HepG2 (cell line): ENCODE measurements around the gene A3GALT2. TPM values are rescaled to one million over a fixed set of nuclear protein-coding genes. Genes with fewer than 3 reads are reported as not detected.

ENCODE experiments used
- ATAC-seq: fragments of 200-7000 bp; cut with Tn5 transposase; 3 replicates; pipeline ENCODE4 v1.9.1; 2020; ENCODE audit warnings: mild to moderate bottlenecking, moderate library complexity
- BruUV-seq: library from RNA; stranded (reverse); fragments of 400-500 nt; replicated peaks from 2 replicates; lab custom pipeline; 2021; lab: Mats Ljungman, UMichigan
- CTCF ChIA-PET: fragments of 300-600 bp; formaldehyde crosslinking; extraction: SDS; loops from one replicate; lab custom pipeline; 2021; ENCODE audit warnings: low total read pairs, inconsistent platforms, low intra/inter-chr PET ratio; lab: Yijun Ruan, JAX
- POLR2A ChIA-PET: fragments of 350-600 bp; sonication (Branson Sonifier 250); formaldehyde crosslinking; loops from one replicate; lab custom pipeline; 2020; ENCODE audit warnings: antibody characterized with exemption, inconsistent platforms; lab: Yijun Ruan, JAX
- DNase-seq: peaks from one replicate; pipeline ENCODE4 v3.0.0-alpha.2; 2015; ENCODE audit warnings: low spot score
- FAIRE-seq: peaks from 3 replicates; lab custom pipeline; 2011; peaks lifted over from hg19 to GRCh38; lab: Jason Lieb, UNC
- H2AFZ ChIP-seq: one replicate; pipeline ENCODE4 v1.6.1; 2011; ENCODE audit warnings: low read length, inconsistent platforms
- H3K27ac ChIP-seq: fragments of 300-600 bp; 3 replicates; pipeline ENCODE4 v1.8.0; 2011; ENCODE audit warnings: mixed run types, mild to moderate bottlenecking, mixed read lengths, low read length, inconsistent platforms; ENCODE audit not compliant: insufficient read depth; ENCODE audit errors: extremely low read length
- H3K27me3 ChIP-seq, 2 experiments: fragments of 200-600 bp in 1 of 2; 2 replicates in 1 of 2; 3 replicates in 1 of 2; pipeline versions ENCODE4 v1.6.0 to v1.8.0; 2011; ENCODE audit warnings: low read length in 2 of 2, mild to moderate bottlenecking in 2 of 2, moderate library complexity in 2 of 2, inconsistent platforms in 1 of 2; ENCODE audit not compliant: insufficient read depth in 2 of 2, control insufficient read depth in 1 of 2
- H3K36me3 ChIP-seq, 2 experiments: fragments of 200-600 bp in 1 of 2; replicated peaks in 1 of 2; 2 replicates in 1 of 2; 3 replicates in 1 of 2; pipeline versions ENCODE4 v1.5.1 to v1.8.0; 2011; ENCODE audit warnings: low read length in 2 of 2, inconsistent platforms in 1 of 2; ENCODE audit not compliant: insufficient read depth in 2 of 2, control insufficient read depth in 1 of 2
- H3K4me1 ChIP-seq: 2 replicates; pipeline ENCODE4 v1.5.1; 2012; ENCODE audit warnings: low read length, inconsistent platforms; ENCODE audit not compliant: insufficient read depth
- H3K4me2 ChIP-seq: 2 replicates; pipeline ENCODE4 v1.6.0; 2011; ENCODE audit warnings: low read depth, low read length, inconsistent platforms
- H3K4me3 ChIP-seq, 3 experiments: fragments of 200-600 bp in 1 of 3; sonication (generic), shearing (Covaris generic) in 1 of 3; replicated peaks in 1 of 3; 2 replicates each; pipeline ENCODE4 v1.5.1; 2011 to 2016; ENCODE audit warnings: low read length in 3 of 3, inconsistent platforms in 2 of 3, low read depth in 2 of 3, mild to moderate bottlenecking in 2 of 3, control low read depth in 1 of 3, mixed read lengths in 1 of 3; ENCODE audit not compliant: insufficient read depth in 1 of 3
- H3K79me2 ChIP-seq: one replicate; pipeline ENCODE4 v1.6.1; 2011; ENCODE audit warnings: low read length, inconsistent platforms; ENCODE audit not compliant: insufficient read depth
- H3K9ac ChIP-seq: 2 replicates; pipeline ENCODE4 v1.6.0; 2011; ENCODE audit warnings: mild to moderate bottlenecking, low read depth, low read length, inconsistent platforms; ENCODE audit not compliant: insufficient read depth
- H3K9me3 ChIP-seq: 2 replicates; pipeline ENCODE4 v1.5.1; 2012; ENCODE audit warnings: mild to moderate bottlenecking, low read length
- H4K20me1 ChIP-seq: 2 replicates; pipeline ENCODE4 v1.6.0; 2011; ENCODE audit warnings: inconsistent platforms, mild to moderate bottlenecking, low read length, moderate library complexity; ENCODE audit not compliant: insufficient read depth
- CCDC6 ChIP-seq: sonication (generic); formaldehyde crosslinking; IDR thresholded peaks from 2 replicates; pipeline ENCODE4 v1.8.1; 2022; ENCODE audit warnings: mild to moderate bottlenecking, missing genetic modification reagents, moderate library complexity
- EED ChIP-seq: sonication (generic); formaldehyde crosslinking; IDR thresholded peaks from 2 replicates; pipeline ENCODE4 v1.5.0; 2020; ENCODE audit warnings: mild to moderate bottlenecking, missing genetic modification reagents
- HDAC6 ChIP-seq: fragments of 200-600 bp; sonication (generic); IDR thresholded peaks from 2 replicates; pipeline ENCODE4 v1.7.0; 2017; ENCODE audit warnings: mild to moderate bottlenecking, antibody characterized with exemption, low read length, low read depth
- HNRNPL ChIP-seq: fragments of 200-400 bp; formaldehyde crosslinking; IDR thresholded peaks from 2 replicates; pipeline ENCODE4 v1.6.1; 2017; ENCODE audit warnings: mild to moderate bottlenecking, low read depth, low read length
- KDM2A ChIP-seq: sonication (generic); formaldehyde crosslinking; IDR thresholded peaks from 2 replicates; pipeline ENCODE4 v1.4.0; 2020; ENCODE audit warnings: low read depth, missing genetic modification reagents, borderline replicate concordance
- KLF13 ChIP-seq: sonication (generic); formaldehyde crosslinking; IDR thresholded peaks from 2 replicates; pipeline ENCODE4 v1.4.0; 2020; ENCODE audit warnings: mild to moderate bottlenecking, missing genetic modification reagents
- NFE2 ChIP-seq: sonication (generic); formaldehyde crosslinking; IDR thresholded peaks from 2 replicates; pipeline ENCODE4 v1.4.0; 2020; ENCODE audit warnings: missing genetic modification reagents
- SNAI1 ChIP-seq: sonication (generic); formaldehyde crosslinking; IDR thresholded peaks from 2 replicates; pipeline ENCODE4 v1.5.0; 2020; ENCODE audit warnings: mild to moderate bottlenecking, missing genetic modification reagents, borderline replicate concordance
- SUZ12 ChIP-seq: fragments of 150-350 bp; IDR thresholded peaks from 2 replicates; pipeline ENCODE4 v1.6.1; 2014; ENCODE audit warnings: low read depth, low read length
- TEAD2 ChIP-seq: sonication (generic); formaldehyde crosslinking; IDR thresholded peaks from 2 replicates; pipeline ENCODE4 v1.9.0; 2021; ENCODE audit warnings: missing genetic modification reagents
- TOE1 ChIP-seq: sonication (generic); formaldehyde crosslinking; IDR thresholded peaks from 2 replicates; pipeline ENCODE4 v1.4.0; 2020; ENCODE audit warnings: mild to moderate bottlenecking, missing genetic modification reagents
- YY1 ChIP-seq: IDR thresholded peaks from 2 replicates; pipeline ENCODE4 v1.6.1; 2011; ENCODE audit warnings: low read length, low read depth, moderate library complexity, mild to moderate bottlenecking; ENCODE audit not compliant: insufficient read depth, insufficient replicate concordance
- ZEB1 ChIP-seq: IDR thresholded peaks from 2 replicates; pipeline ENCODE4 v1.6.1; 2012; ENCODE audit warnings: mild to moderate bottlenecking, low read depth, inconsistent platforms; ENCODE audit not compliant: insufficient replicate concordance
- ZNF446 ChIP-seq: sonication (generic); formaldehyde crosslinking; IDR thresholded peaks from 2 replicates; pipeline ENCODE4 v1.5.0; 2020; ENCODE audit warnings: mild to moderate bottlenecking, missing genetic modification reagents
- ZNF629 ChIP-seq: sonication (generic); formaldehyde crosslinking; conservative IDR thresholded peaks from 2 replicates; pipeline ENCODE4 v1.5.0; 2020; ENCODE audit warnings: missing genetic modification reagents
- ZNF792 ChIP-seq: IDR thresholded peaks from 2 replicates; pipeline ENCODE4 v1.6.1; 2016
- ZSCAN21 ChIP-seq: sonication (generic); formaldehyde crosslinking; IDR thresholded peaks from 2 replicates; pipeline ENCODE4 v1.8.0; 2022; ENCODE audit warnings: mild to moderate bottlenecking, missing genetic modification reagents, moderate library complexity, borderline replicate concordance
- WGBS: methylation state at CpG from one replicate; pipeline ENCODE4 v1.1.6; 2017; ENCODE audit warnings: low lambda C conversion rate; 5-methylcytosine and 5-hydroxymethylcytosine counted together
- in situ Hi-C: cut with HindIII; loops from 2 replicates; pipeline ENCODE4 v1.10.0; 2017; ENCODE audit warnings: low pct_unique_long_range_greater_than_20kb; ENCODE audit not compliant: extremely low pct_ligation_motif_present
- intact Hi-C: fragments of 100-400 bp; cut with micrococcal nuclease; formaldehyde crosslinking; loops from one replicate; pipeline ENCODE4 v1.10.0; 2022; ENCODE audit not compliant: unreplicated experiment
- polyA plus RNA-seq, 8 experiments: library from polyadenylated mRNA; depleted of rRNA in 3 of 8; stranded (reverse) in 7 of 8; unstranded in 1 of 8; fragments of >200 nt; fragmentation: Illumina TruSeq in 4 of 8; extraction: Trizol in 4 of 8; gene quantifications; 2 replicates each; pipeline versions ENCODE4 v1.2.1 to v1.2.3, GENCODE V29; 2011 to 2016; ENCODE audit warnings: low read depth in 4 of 8, missing spikeins in 1 of 8, mixed read lengths in 1 of 8; ENCODE audit not compliant: insufficient read depth in 1 of 8
- total RNA-seq, 5 experiments: library from RNA; depleted of rRNA; stranded (reverse); fragments of >200 nt; fragmentation: Illumina TruSeq; extraction: Trizol; gene quantifications; 2 replicates each; pipeline ENCODE4 v1.2.3, GENCODE V29; 2016; ENCODE audit warnings: low read depth in 1 of 5
- TF ChIP-seq, protein P1 (sequence below): sonication (generic); formaldehyde crosslinking; IDR thresholded peaks from 2 replicates; pipeline ENCODE4 v1.4.0; 2020; ENCODE audit warnings: missing genetic modification reagents

Gene A3GALT2
- total and polyA plus RNA-seq, 2 of the 13 experiments (the other 11 are each of a cell fraction or from before 2014, with no cell fraction given) = not detected

DNA sequence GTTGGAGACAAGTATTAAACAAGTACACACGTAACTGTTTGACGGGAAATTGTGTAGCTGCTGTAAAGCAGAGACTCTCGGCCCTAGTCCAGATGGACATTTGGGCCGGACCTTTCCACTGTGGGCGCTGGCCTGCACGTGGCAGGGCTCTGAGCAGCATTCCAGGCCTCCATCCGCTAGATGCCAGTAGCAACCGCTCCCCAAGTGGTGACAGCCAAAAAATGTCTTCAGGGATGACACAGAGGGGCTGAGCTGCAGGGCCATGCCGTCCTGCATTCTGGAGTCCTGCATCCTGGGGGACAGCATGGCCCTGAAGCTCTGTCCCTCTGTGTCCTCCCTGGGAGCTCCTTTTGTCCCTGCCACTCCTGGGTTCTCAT, 24.8 kb downstream of the A3GALT2 start:
- 94% methylated on average over 9 of the region's 9 CpGs for WGBS

DNA sequence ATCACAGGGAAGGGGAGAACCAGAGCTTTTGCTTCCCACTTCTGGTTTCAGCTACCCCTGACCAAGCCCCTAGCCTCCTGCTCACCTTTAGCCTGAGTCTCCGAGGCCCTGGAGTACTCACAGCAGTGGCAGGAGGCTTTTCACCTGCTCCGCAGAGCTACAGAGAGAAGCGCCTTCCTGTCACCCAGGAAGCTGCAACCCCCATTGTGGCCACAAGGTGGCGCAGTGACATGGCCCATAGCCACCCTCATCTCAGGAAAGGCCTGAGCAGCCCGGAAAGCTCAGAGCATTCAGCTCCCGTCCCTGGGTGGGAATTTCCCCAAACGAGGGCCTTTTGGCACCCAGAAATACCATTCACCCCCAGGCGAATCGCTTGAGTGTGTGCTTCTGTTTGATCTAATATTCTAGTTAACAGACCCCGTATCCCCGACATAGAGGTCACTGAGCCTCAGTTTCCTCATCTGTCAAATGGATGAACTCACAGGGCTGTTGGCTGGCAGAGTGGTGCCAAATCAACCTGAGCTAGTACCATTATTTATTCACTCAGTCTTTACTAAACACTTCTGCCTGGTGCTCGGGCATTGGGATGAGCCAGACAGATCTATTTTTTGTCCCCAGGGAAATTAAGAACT, 25.3 kb downstream of the A3GALT2 start:
- intact Hi-C loops = loop anchor here (1.0 to 5.0 kb wide), 3 partner anchors 72 to 175 kb away; no protein-coding TSS in a partner anchor
- TF ChIP-seq EED (CRISPR knock-in tag) (no peak), YY1 (peak; percentile 30), KDM2A (CRISPR knock-in tag) (peak; percentile 42; the same call in 1 of the 2 replicates), ZNF629 (CRISPR knock-in tag) (peak; percentile 70; the same call in 1 of the 2 replicates), TEAD2 (CRISPR knock-in tag) (no peak), HDAC6 (no peak), SNAI1 (CRISPR knock-in tag) (no peak), CCDC6 (CRISPR knock-in tag) (peak; percentile 48; the same call in 1 of the 2 replicates), ZNF792 (CRISPR knock-in tag) (no peak), SUZ12 (no peak), TOE1 (CRISPR knock-in tag) (no peak), ZNF446 (CRISPR knock-in tag) (no peak), NFE2 (CRISPR knock-in tag) (no peak), HNRNPL (no peak)

More for the DNA sequence above, 24.8 kb downstream of the A3GALT2 start:
- H3K4me3 ChIP-seq = no peak overlapping the region
- H2AFZ ChIP-seq = no peak overlapping the region
- H4K20me1 ChIP-seq = no peaks in the 10 kb centered on the region
- H3K9me3 ChIP-seq = no peaks in the 10 kb centered on the region
- in situ Hi-C loops = loop anchor here (5.0 kb wide), 2 partner anchors 71 to 79 kb away; no protein-coding TSS in a partner anchor
- no peaks in the 10 kb centered on the region for H3K79me2 ChIP-seq
- DNase-seq = no peak
- peaks cover 13 to 52% of the 10 kb centered on the region in 2 experiments; a peak in 4 of 5 replicates for H3K36me3 ChIP-seq
- FAIRE-seq = no peak
- intact Hi-C loops = loop anchor here (5.0 kb wide), 1 partner anchor 161 kb away; no protein-coding TSS in a partner anchor
- H3K9ac ChIP-seq = no peak overlapping the region
- ChIA-PET POLR2A (interaction anchor here (0.6 to 1.7 kb wide), 9 partner anchors 18 to 69 kb away, joined by 3 to 10 read pairs (median 5); no protein-coding TSS in a partner anchor), CTCF (interaction anchor here (1.1 to 2.1 kb wide), 3 partner anchors 71 to 174 kb away, joined by 3 to 34 read pairs (median 8); no protein-coding TSS in a partner anchor)
- H3K4me2 ChIP-seq = no peak overlapping the region
- ATAC-seq = no peak
- BruUV-seq = no TSS peak
- no peak overlapping the region for H3K27ac ChIP-seq
- peaks cover 6% of the 10 kb centered on the region for H3K4me1 ChIP-seq
- H3K27me3 ChIP-seq = no peaks in the 10 kb centered on the region
- no peak for TF ChIP-seq ZNF446 (CRISPR knock-in tag)
- no peak for TF ChIP-seq ZEB1
- TF ChIP-seq, protein P1, sequence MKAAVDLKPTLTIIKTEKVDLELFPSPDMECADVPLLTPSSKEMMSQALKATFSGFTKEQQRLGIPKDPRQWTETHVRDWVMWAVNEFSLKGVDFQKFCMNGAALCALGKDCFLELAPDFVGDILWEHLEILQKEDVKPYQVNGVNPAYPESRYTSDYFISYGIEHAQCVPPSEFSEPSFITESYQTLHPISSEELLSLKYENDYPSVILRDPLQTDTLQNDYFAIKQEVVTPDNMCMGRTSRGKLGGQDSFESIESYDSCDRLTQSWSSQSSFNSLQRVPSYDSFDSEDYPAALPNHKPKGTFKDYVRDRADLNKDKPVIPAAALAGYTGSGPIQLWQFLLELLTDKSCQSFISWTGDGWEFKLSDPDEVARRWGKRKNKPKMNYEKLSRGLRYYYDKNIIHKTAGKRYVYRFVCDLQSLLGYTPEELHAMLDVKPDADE (CRISPR knock-in tag) = no peak
- TF ChIP-seq ZSCAN21 (CRISPR knock-in tag) = no peak
- no peak for TF ChIP-seq KLF13 (CRISPR knock-in tag)
- TF ChIP-seq, all 625 proteins: peak for 0

More for the DNA sequence above, 25.3 kb downstream of the A3GALT2 start:
- ChIA-PET CTCF (interaction anchor here (1.1 to 2.1 kb wide), 3 partner anchors 72 to 175 kb away, joined by 3 to 34 read pairs (median 8); no protein-coding TSS in a partner anchor), POLR2A (interaction anchor here (0.6 to 1.7 kb wide), 9 partner anchors 17 to 70 kb away, joined by 3 to 10 read pairs (median 5); no protein-coding TSS in a partner anchor)
- Histone ChIP-seq H3K4me1 (0 out of 2 replicates have a peak, but pooled peaks cover 1% of the 10 kb centered on the region), H3K9me3 (no peaks in the 10 kb centered on the region), H3K79me2 (no peaks in the 10 kb centered on the region), H3K27me3 (no peaks in the 10 kb centered on the region), H3K36me3 (peaks cover 13 to 52% of the 10 kb centered on the region in 2 experiments; a peak in 4 of 5 replicates), H2AFZ (no peak overlapping the region), H3K4me3 (no peak overlapping the region), H4K20me1 (no peaks in the 10 kb centered on the region), H3K4me2 (no peak overlapping the region), H3K9ac (no peak overlapping the region), H3K27ac (no peak overlapping the region)
- BruUV-seq = no TSS peak
- in situ Hi-C loops = loop anchor here (5.0 kb wide), 2 partner anchors 72 to 78 kb away; no protein-coding TSS in a partner anchor
- DNase-seq (peak; percentile 62), ATAC-seq (peak; percentile 88), FAIRE-seq (peak; percentile 72)
- 44% methylated on average over 8 of the region's 12 CpGs for WGBS
